T47D (cell line): ENCODE data around the gene SF3B3.

Experiments used
- DNase-seq, 2 experiments: peaks; one replicate each; pipeline versions ENCODE4 v3.0.0 to v3.0.0-alpha.2; 2011 to 2012; ENCODE audit warnings: low read depth in 1 of 2, low spot score in 1 of 2
- JUND ChIP-seq: IDR thresholded peaks from 2 replicates; pipeline ENCODE4 v1.6.1; 2012; ENCODE audit warnings: low read depth
- in situ Hi-C: cut with HindIII; loops from 2 replicates; pipeline ENCODE4 v1.10.0; 2016; ENCODE audit warnings: low sequenced_read_pairs, low pct_unique_long_range_greater_than_20kb

SF3B3 gene

GRCh38 chr16:70523743-70524398 lies at the start of gene SF3B3:
Gene SF3B3, plus strand, starts transcription at chr16:70523816. Its CDS starts 2,841 bp downstream, at chr16:70526657.
- in situ Hi-C loops: no loop called here
- TF ChIP-seq JUND: no peak
- peak in 1 of 2 experiments; percentile 37 for DNase-seq

- TF ChIP-seq JUND: no peak
- DNase-seq: no peak
- in situ Hi-C loops: no loop called here
Measured at GRCh38 chr16:70474320-70475053, 49.1 kb upstream of the SF3B3 start.

- no peak for DNase-seq
- TF ChIP-seq JUND: no peak
- in situ Hi-C loops: no loop called here
Measured at GRCh38 chr16:70475054-70475871, 48.4 kb upstream of the SF3B3 start.

- DNase-seq: no peak
- TF ChIP-seq JUND: no peak
- in situ Hi-C loops: no loop called here
Measured at GRCh38 chr16:70476272-70477020, 47.2 kb upstream of the SF3B3 start.

GRCh38 chr16:70478169-70478568 lies 45.4 kb upstream of the SF3B3 start:
- TF ChIP-seq JUND: no peak
- DNase-seq: no peak
- in situ Hi-C loops: no loop called here

- no peak for DNase-seq
- in situ Hi-C loops: no loop called here
- no peak for TF ChIP-seq JUND
Measured at GRCh38 chr16:70478912-70479341, 44.7 kb upstream of the SF3B3 start.

- no peak for TF ChIP-seq JUND
- no peak for DNase-seq
- in situ Hi-C loops: no loop called here
Measured at GRCh38 chr16:70480127-70481105, 43.2 kb upstream of the SF3B3 start.

GRCh38 chr16:70481929-70482536 lies 41.6 kb upstream of the SF3B3 start:
- no peak for TF ChIP-seq JUND
- no peak for DNase-seq
- in situ Hi-C loops: no loop called here

- TF ChIP-seq JUND: no peak
- DNase-seq: no peak
- in situ Hi-C loops: no loop called here
Measured at GRCh38 chr16:70482624-70483023, 41.0 kb upstream of the SF3B3 start.

GRCh38 chr16:70483426-70483825 lies 40.2 kb upstream of the SF3B3 start:
- no peak for TF ChIP-seq JUND
- no peak for DNase-seq
- in situ Hi-C loops: no loop called here

GRCh38 chr16:70484867-70485266 lies 38.7 kb upstream of the SF3B3 start:
- in situ Hi-C loops: no loop called here

More at GRCh38 chr16:70484867-70485266, 38.7 kb upstream of the SF3B3 start:
- TF ChIP-seq JUND: no peak
- DNase-seq: no peak
